Measurements from ENCODE around the gene ZNF770.
A peak's percentile ranks its signal among the peaks of the same experiment; 100 is the strongest.

Gene ZNF770

GRCh38 chr15:34988027-34988902 is at the start of gene ZNF770:
Gene ZNF770, minus strand, starts transcription at chr15:34988287. Its CDS starts 4,853 bp downstream, at chr15:34983434.
- DNase-seq (ENCODE audit: extremely low read depth in 1 of 2, low read depth in 1 of 2): peak; percentile 58 to 70

GRCh38 chr15:35028235-35028984 is 40.3 kb upstream of the ZNF770 start:
- DNase-seq (ENCODE audit: extremely low read depth in 1 of 2, low read depth in 1 of 2): no peak

GRCh38 chr15:35023804-35024203 is 35.7 kb upstream of the ZNF770 start:
- DNase-seq (ENCODE audit: extremely low read depth in 1 of 2, low read depth in 1 of 2): no peak

GRCh38 chr15:35020974-35021373 is 32.9 kb upstream of the ZNF770 start:
- no peak for DNase-seq (ENCODE audit: extremely low read depth in 1 of 2, low read depth in 1 of 2)

GRCh38 chr15:35019404-35020327 is 31.6 kb upstream of the ZNF770 start:
- DNase-seq (ENCODE audit: extremely low read depth in 1 of 2, low read depth in 1 of 2): no peak

GRCh38 chr15:35014241-35014640 is 26.2 kb upstream of the ZNF770 start:
- no peak for DNase-seq (ENCODE audit: extremely low read depth in 1 of 2, low read depth in 1 of 2)

GRCh38 chr15:35013370-35013769 is 25.3 kb upstream of the ZNF770 start:
- no peak for DNase-seq (ENCODE audit: extremely low read depth in 1 of 2, low read depth in 1 of 2)

GRCh38 chr15:35007397-35007796 is 19.3 kb upstream of the ZNF770 start:
- no peak for DNase-seq (ENCODE audit: extremely low read depth in 1 of 2, low read depth in 1 of 2)

GRCh38 chr15:35005933-35006332 is 17.8 kb upstream of the ZNF770 start:
- no peak for DNase-seq (ENCODE audit: extremely low read depth in 1 of 2, low read depth in 1 of 2)

- DNase-seq (ENCODE audit: extremely low read depth in 1 of 2, low read depth in 1 of 2): no peak
These were observed 15.8 kb upstream of the ZNF770 start for GRCh38 chr15:35003928-35004327.

- DNase-seq (ENCODE audit: extremely low read depth in 1 of 2, low read depth in 1 of 2): no peak
These were observed 12.4 kb upstream of the ZNF770 start for GRCh38 chr15:35000511-35000910.

GRCh38 chr15:34999906-35000305 is 11.8 kb upstream of the ZNF770 start:
- no peak for DNase-seq (ENCODE audit: extremely low read depth in 1 of 2, low read depth in 1 of 2)

GRCh38 chr15:34994925-34995324 is 6.8 kb upstream of the ZNF770 start:
- no peak for DNase-seq (ENCODE audit: extremely low read depth in 1 of 2, low read depth in 1 of 2)

- peak in 1 of 2 donors; percentile 43 for DNase-seq (ENCODE audit: extremely low read depth in 1 of 2, low read depth in 1 of 2)
These were observed 5.8 kb upstream of the ZNF770 start for GRCh38 chr15:34993877-34994276.

GRCh38 chr15:34993412-34993811 is 5.3 kb upstream of the ZNF770 start:
- peak in 1 of 2 donors; percentile 7 for DNase-seq (ENCODE audit: extremely low read depth in 1 of 2, low read depth in 1 of 2)

GRCh38 chr15:34987609-34988026 is 469 bp downstream of the ZNF770 start:
- DNase-seq (ENCODE audit: extremely low read depth in 1 of 2, low read depth in 1 of 2): no peak

GRCh38 chr15:34986771-34987480 is 1.2 kb downstream of the ZNF770 start:
- DNase-seq (ENCODE audit: extremely low read depth in 1 of 2, low read depth in 1 of 2): no peak

- no peak for DNase-seq (ENCODE audit: extremely low read depth in 1 of 2, low read depth in 1 of 2)
These were observed 1.8 kb downstream of the ZNF770 start for GRCh38 chr15:34986326-34986725.

- no peak for DNase-seq (ENCODE audit: extremely low read depth in 1 of 2, low read depth in 1 of 2)
These were observed 3.0 kb downstream of the ZNF770 start for GRCh38 chr15:34984889-34985630.

- no peak for DNase-seq (ENCODE audit: extremely low read depth in 1 of 2, low read depth in 1 of 2)
These were observed 11.3 kb downstream of the ZNF770 start for GRCh38 chr15:34976743-34977142.
